LHCN-M2 (cell line): ENCODE measurements around the gene INO80D. TPM values are rescaled to one million over a fixed set of nuclear protein-coding genes. Genes with fewer than 3 reads are reported as not detected.
"Not testable (repeated sequence)": the region's sequence is repeated elsewhere in the genome, so short reads cannot be mapped to it uniquely, and the experiment has no call there.

Experiments
- DNase-seq: peaks from one replicate; pipeline ENCODE4 v3.0.0-alpha.2; 2012; ENCODE audit warnings: low read depth
- polyA plus RNA-seq: library from polyadenylated mRNA; unstranded; fragments of >200 nt; gene quantifications from one replicate; pipeline ENCODE4 v1.2.1, GENCODE V29; 2012; ENCODE audit warnings: missing spikeins
- total RNA-seq: library from RNA; depleted of rRNA; stranded (reverse); fragments of >200 nt; gene quantifications from 2 replicates; pipeline ENCODE4 v1.2.3, GENCODE V29; 2014; rRNA removed

The INO80D gene
- total RNA-seq = 3.5 and 6.3 TPM in 2 replicates
- 1.1 TPM for polyA plus RNA-seq

GRCh38 chr2:206085742-206086445, at the start of gene INO80D:
TSS of gene INO80D (minus strand) at chr2:206086174. CDS start at chr2:206063016, 23,158 bp downstream.
- peak; percentile 86 for DNase-seq

- DNase-seq = peak; percentile 24
Measured at GRCh38 chr2:206127656-206128055, 41.7 kb upstream of the INO80D start.

GRCh38 chr2:206125901-206126300, 39.9 kb upstream of the INO80D start:
- no peak for DNase-seq

GRCh38 chr2:206122569-206122968, 36.6 kb upstream of the INO80D start:
- DNase-seq = not testable (repeated sequence)

- DNase-seq = no peak
Measured at GRCh38 chr2:206116278-206116677, 30.3 kb upstream of the INO80D start.

- DNase-seq = peak; percentile 6
Measured at GRCh38 chr2:206115026-206115578, 29.1 kb upstream of the INO80D start.

GRCh38 chr2:206112846-206113547, 27.0 kb upstream of the INO80D start:
- DNase-seq = peak; percentile 27

GRCh38 chr2:206112108-206112507, 26.1 kb upstream of the INO80D start:
- no peak for DNase-seq

- no peak for DNase-seq
Measured at GRCh38 chr2:206108713-206109112, 22.7 kb upstream of the INO80D start.

GRCh38 chr2:206105541-206105940, 19.6 kb upstream of the INO80D start:
- DNase-seq = no peak

- DNase-seq = no peak
Measured at GRCh38 chr2:206105038-206105437, 19.1 kb upstream of the INO80D start.

- not testable (repeated sequence) for DNase-seq
Measured at GRCh38 chr2:206098872-206099271, 12.9 kb upstream of the INO80D start.

- DNase-seq = no peak
Measured at GRCh38 chr2:206098471-206098870, 12.5 kb upstream of the INO80D start.

GRCh38 chr2:206096876-206097275, 10.9 kb upstream of the INO80D start:
- no peak for DNase-seq

GRCh38 chr2:206095536-206096332, 9.8 kb upstream of the INO80D start:
- no peak for DNase-seq

GRCh38 chr2:206092297-206092696, 6.3 kb upstream of the INO80D start:
- DNase-seq = peak; percentile 8

- DNase-seq = no peak
Measured at GRCh38 chr2:206088248-206088647, 2.3 kb upstream of the INO80D start.

GRCh38 chr2:206086716-206087350, 859 bp upstream of the INO80D start:
- peak; percentile 17 for DNase-seq

GRCh38 chr2:206084870-206085741, 868 bp downstream of the INO80D start:
- DNase-seq = peak; percentile 21

GRCh38 chr2:206084439-206084869, 1.5 kb downstream of the INO80D start:
- DNase-seq = peak; percentile 82
